ENCODE measurements around the gene NMUR1. TPM values are rescaled to one million over a fixed set of nuclear protein-coding genes. Genes with fewer than 3 reads are reported as not detected.
A peak's percentile ranks its signal among the peaks of the same experiment; 100 is the strongest.

Gene NMUR1
- total and polyA plus RNA-seq, 2 experiments from 2014 or later: 0.29 to 0.59 TPM

GRCh38 chr2:231565887-231566594 is 35.8 kb upstream of the NMUR1 start (continued):
- TF ChIP-seq, protein P1, sequence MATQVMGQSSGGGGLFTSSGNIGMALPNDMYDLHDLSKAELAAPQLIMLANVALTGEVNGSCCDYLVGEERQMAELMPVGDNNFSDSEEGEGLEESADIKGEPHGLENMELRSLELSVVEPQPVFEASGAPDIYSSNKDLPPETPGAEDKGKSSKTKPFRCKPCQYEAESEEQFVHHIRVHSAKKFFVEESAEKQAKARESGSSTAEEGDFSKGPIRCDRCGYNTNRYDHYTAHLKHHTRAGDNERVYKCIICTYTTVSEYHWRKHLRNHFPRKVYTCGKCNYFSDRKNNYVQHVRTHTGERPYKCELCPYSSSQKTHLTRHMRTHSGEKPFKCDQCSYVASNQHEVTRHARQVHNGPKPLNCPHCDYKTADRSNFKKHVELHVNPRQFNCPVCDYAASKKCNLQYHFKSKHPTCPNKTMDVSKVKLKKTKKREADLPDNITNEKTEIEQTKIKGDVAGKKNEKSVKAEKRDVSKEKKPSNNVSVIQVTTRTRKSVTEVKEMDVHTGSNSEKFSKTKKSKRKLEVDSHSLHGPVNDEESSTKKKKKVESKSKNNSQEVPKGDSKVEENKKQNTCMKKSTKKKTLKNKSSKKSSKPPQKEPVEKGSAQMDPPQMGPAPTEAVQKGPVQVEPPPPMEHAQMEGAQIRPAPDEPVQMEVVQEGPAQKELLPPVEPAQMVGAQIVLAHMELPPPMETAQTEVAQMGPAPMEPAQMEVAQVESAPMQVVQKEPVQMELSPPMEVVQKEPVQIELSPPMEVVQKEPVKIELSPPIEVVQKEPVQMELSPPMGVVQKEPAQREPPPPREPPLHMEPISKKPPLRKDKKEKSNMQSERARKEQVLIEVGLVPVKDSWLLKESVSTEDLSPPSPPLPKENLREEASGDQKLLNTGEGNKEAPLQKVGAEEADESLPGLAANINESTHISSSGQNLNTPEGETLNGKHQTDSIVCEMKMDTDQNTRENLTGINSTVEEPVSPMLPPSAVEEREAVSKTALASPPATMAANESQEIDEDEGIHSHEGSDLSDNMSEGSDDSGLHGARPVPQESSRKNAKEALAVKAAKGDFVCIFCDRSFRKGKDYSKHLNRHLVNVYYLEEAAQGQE (IDR thresholded peaks at IDR 0.05; ENCODE audit: unreplicated experiment): no peak
- TF ChIP-seq EZH2phosphoT487 (IDR thresholded peaks at IDR 0.05; ENCODE audit: unreplicated experiment) (no peak), JUNB (IDR thresholded peaks at IDR 0.05; ENCODE audit: unreplicated experiment) (no peak), CREB1 (CRISPR knock-in tag; IDR thresholded peaks at IDR 0.05; ENCODE audit: low read depth) (no peak), EZH2 (IDR thresholded peaks at IDR 0.05; ENCODE audit: low read depth, unreplicated experiment) (no peak), ZNF331 (CRISPR knock-in tag; IDR thresholded peaks at IDR 0.05; ENCODE audit: low read depth) (no peak)

GRCh38 chr2:231563378-231563961 is 33.2 kb upstream of the NMUR1 start:
- DNase-seq (ENCODE audit: low spot score) (peak; percentile 94), ATAC-seq (peak; percentile 99)
- peaks cover 4% of the 10 kb centered on the region for H3K4me1 ChIP-seq (ENCODE audit: insufficient read depth)
- H3K4me3 ChIP-seq: no peak overlapping the region
- H3K9me2 ChIP-seq (ENCODE audit: insufficient read depth): no peaks in the 10 kb centered on the region
- no peak overlapping the region for H3K27ac Mint-ChIP-seq
- H3K27me3 Mint-ChIP-seq (ENCODE audit: insufficient read depth, low read depth, poor library complexity): peaks cover 11% of the 10 kb centered on the region
- H4K20me1 ChIP-seq (replicated peaks; ENCODE audit: insufficient read depth): no peaks in the 10 kb centered on the region
- no peaks in the 10 kb centered on the region for H3K27me3 ChIP-seq (ENCODE audit: insufficient read depth)
- no peaks in the 10 kb centered on the region for H3K36me3 ChIP-seq (ENCODE audit: insufficient read depth)
- no peak overlapping the region for H3K4me3 Mint-ChIP-seq
- H3K79me2 ChIP-seq (replicated peaks; ENCODE audit: insufficient read depth): no peaks in the 10 kb centered on the region
- peaks cover 11% of the 10 kb centered on the region for H3K4me1 Mint-ChIP-seq
- TF ChIP-seq POLR2AphosphoS5 (IDR thresholded peaks at IDR 0.05; ENCODE audit: low read depth) (no peak), NANOG (IDR thresholded peaks at IDR 0.05; ENCODE audit: borderline replicate concordance) (no peak), CTCF (conservative IDR thresholded peaks at IDR 0.05; ENCODE audit: low read depth in 2 of 2) (peak; percentile 58 to 98)
- peaks cover 36% of the 10 kb centered on the region for H3K9me3 Mint-ChIP-seq
- no peaks in the 10 kb centered on the region for H3F3A ChIP-seq (replicated peaks; ENCODE audit: low read depth)
- H3K36me3 Mint-ChIP-seq (ENCODE audit: low read depth): peaks cover 20% of the 10 kb centered on the region
- H2AFZ ChIP-seq: no peak overlapping the region
- H3K4me2 ChIP-seq: no peak overlapping the region
- H3K27ac ChIP-seq (ENCODE audit: low read depth): no peak overlapping the region
